HepG2 (cell line): Measurements from ENCODE around the gene RAE1. TPM values are rescaled to one million over a fixed set of nuclear protein-coding genes. Genes with fewer than 3 reads are reported as not detected.
A peak's percentile ranks its signal among the peaks of the same experiment; 100 is the strongest.

Experiments used
- AGO1 ChIP-seq: fragments of 200-400 bp; formaldehyde crosslinking; IDR thresholded peaks from 2 replicates; pipeline ENCODE4 v1.6.1; 2017; ENCODE audit warnings: mild to moderate bottlenecking, low read depth, low read length, moderate library complexity; ENCODE audit not compliant: poor library complexity, severe bottlenecking
- ATF7 ChIP-seq, 2 experiments: fragments of 450-650 bp in 1 of 2; sonication (generic) in 1 of 2; formaldehyde crosslinking in 1 of 2; IDR thresholded peaks; 2 replicates each; pipeline versions ENCODE4 v1.4.0 to v1.6.1; 2016 to 2020; ENCODE audit warnings: antibody characterized with exemption in 1 of 2, mild to moderate bottlenecking in 1 of 2, missing genetic modification reagents in 1 of 2
- CHCHD3 ChIP-seq: sonication (generic); formaldehyde crosslinking; IDR thresholded peaks from 2 replicates; pipeline ENCODE4 v1.8.0; 2022; ENCODE audit warnings: mild to moderate bottlenecking, missing genetic modification reagents, moderate library complexity
- CREB1 ChIP-seq, 2 experiments: fragments of 450-650 bp in 1 of 2; IDR thresholded peaks; 2 replicates each; pipeline ENCODE4 v1.6.1; 2016 to 2017; ENCODE audit warnings: control low read depth in 1 of 2, mild to moderate bottlenecking in 1 of 2, missing compliant biosample characterization in 1 of 2, missing genetic modification characterization in 1 of 2
- GABPA ChIP-seq, 2 experiments: IDR thresholded peaks; 2 replicates each; pipeline ENCODE4 v1.6.1; 2011 to 2016; ENCODE audit warnings: low read depth in 2 of 2, low read length in 1 of 2, missing biosample characterization in 1 of 2, missing genetic modification characterization in 1 of 2
- GATAD1 ChIP-seq: IDR thresholded peaks from 2 replicates; pipeline ENCODE4 v1.6.1; 2016; ENCODE audit warnings: missing genetic modification reagents, missing compliant biosample characterization
- HDAC2 ChIP-seq: sonication (generic); formaldehyde crosslinking; IDR thresholded peaks from 2 replicates; pipeline ENCODE4 v1.4.0; 2020; ENCODE audit warnings: missing genetic modification reagents
- HNF4G ChIP-seq, 2 experiments: sonication (generic) in 1 of 2; formaldehyde crosslinking in 1 of 2; IDR thresholded peaks; 2 replicates each; pipeline versions ENCODE4 v1.4.0 to v1.6.1; 2011 to 2020; ENCODE audit warnings: borderline replicate concordance in 2 of 2, low read depth in 2 of 2, mild to moderate bottlenecking in 2 of 2, low read length in 1 of 2, missing genetic modification reagents in 1 of 2, moderate library complexity in 1 of 2
- KDM5B ChIP-seq: sonication (generic); formaldehyde crosslinking; IDR thresholded peaks from 2 replicates; pipeline ENCODE4 v1.4.0; 2020; ENCODE audit warnings: missing genetic modification reagents, mild to moderate bottlenecking, borderline replicate concordance
- MAFF ChIP-seq: IDR thresholded peaks from 2 replicates; pipeline ENCODE4 v1.6.1; 2011; ENCODE audit warnings: low read depth, low read length, improper control_type of control experiment
- MYNN ChIP-seq: sonication (generic); formaldehyde crosslinking; IDR thresholded peaks from 2 replicates; pipeline ENCODE4 v1.4.0; 2020; ENCODE audit warnings: mild to moderate bottlenecking, low read depth, missing genetic modification reagents
- NR1H2 ChIP-seq: sonication (generic); formaldehyde crosslinking; IDR thresholded peaks from 2 replicates; pipeline ENCODE4 v1.8.1; 2022; ENCODE audit warnings: low read depth, missing genetic modification reagents, borderline replicate concordance
- PAX8 ChIP-seq: sonication (generic); formaldehyde crosslinking; IDR thresholded peaks from 2 replicates; pipeline ENCODE4 v1.8.0; 2022; ENCODE audit warnings: mild to moderate bottlenecking, missing genetic modification reagents, borderline replicate concordance
- SRY ChIP-seq: sonication (generic); formaldehyde crosslinking; IDR thresholded peaks from 2 replicates; pipeline ENCODE4 v1.8.0; 2022; ENCODE audit warnings: mild to moderate bottlenecking, missing genetic modification reagents
- SUZ12 ChIP-seq: fragments of 150-350 bp; IDR thresholded peaks from 2 replicates; pipeline ENCODE4 v1.6.1; 2014; ENCODE audit warnings: low read depth, low read length
- ZFY ChIP-seq: sonication (generic); formaldehyde crosslinking; IDR thresholded peaks from 2 replicates; pipeline ENCODE4 v1.4.0; 2020; ENCODE audit warnings: missing genetic modification reagents
- ZMYM4 ChIP-seq: sonication (generic); formaldehyde crosslinking; IDR thresholded peaks from 2 replicates; pipeline ENCODE4 v1.8.1; 2023; ENCODE audit warnings: mild to moderate bottlenecking, missing genetic modification reagents
- ZNF563 ChIP-seq: sonication (generic); formaldehyde crosslinking; IDR thresholded peaks from 2 replicates; pipeline ENCODE4 v1.8.0; 2022; ENCODE audit warnings: mild to moderate bottlenecking, moderate library complexity, missing genetic modification reagents
- ZNF564 ChIP-seq: sonication (generic); formaldehyde crosslinking; IDR thresholded peaks from 2 replicates; pipeline ENCODE4 v1.8.1; 2023; ENCODE audit warnings: mild to moderate bottlenecking, missing genetic modification reagents
- ZNF567 ChIP-seq: sonication (generic); formaldehyde crosslinking; IDR thresholded peaks from 2 replicates; pipeline ENCODE4 v1.8.1; 2023; ENCODE audit warnings: mild to moderate bottlenecking, missing genetic modification reagents, borderline replicate concordance
- ZNF724P ChIP-seq: sonication (generic); formaldehyde crosslinking; IDR thresholded peaks from 2 replicates; pipeline ENCODE4 v1.8.0; 2022; ENCODE audit warnings: missing genetic modification reagents, borderline replicate concordance
- ZNF746 ChIP-seq: sonication (generic); formaldehyde crosslinking; IDR thresholded peaks from 2 replicates; pipeline ENCODE4 v1.8.0; 2022; ENCODE audit warnings: mild to moderate bottlenecking, missing genetic modification reagents
- polyA plus RNA-seq, 8 experiments: library from polyadenylated mRNA; depleted of rRNA in 3 of 8; stranded (reverse) in 7 of 8; unstranded in 1 of 8; fragments of >200 nt; fragmentation: Illumina TruSeq in 4 of 8; extraction: Trizol in 4 of 8; gene quantifications; 2 replicates each; pipeline versions ENCODE4 v1.2.1 to v1.2.3, GENCODE V29; 2011 to 2016; ENCODE audit warnings: low read depth in 4 of 8, missing spikeins in 1 of 8, mixed read lengths in 1 of 8; ENCODE audit not compliant: insufficient read depth in 1 of 8
- total RNA-seq, 5 experiments: library from RNA; depleted of rRNA; stranded (reverse); fragments of >200 nt; fragmentation: Illumina TruSeq; extraction: Trizol; gene quantifications; 2 replicates each; pipeline ENCODE4 v1.2.3, GENCODE V29; 2016; ENCODE audit warnings: low read depth in 1 of 5
- TF ChIP-seq, protein P1 (sequence below): sonication (generic); formaldehyde crosslinking; IDR thresholded peaks from 2 replicates; pipeline ENCODE4 v1.9.0; 2022; ENCODE audit warnings: missing genetic modification reagents, mild to moderate bottlenecking, borderline replicate concordance
- TF ChIP-seq, protein P2 (sequence below): sonication (generic); formaldehyde crosslinking; IDR thresholded peaks from 2 replicates; pipeline ENCODE4 v1.9.0; 2022; ENCODE audit warnings: low read depth, missing genetic modification reagents

Gene RAE1
- total and polyA plus RNA-seq, 2 of the 13 experiments (the other 11 are each of a cell fraction or from before 2014, with no cell fraction given), result 36.1 to 72.9 TPM

GRCh38 chr20:57428324-57429158, 77.5 kb downstream of the RAE1 start (continued):
- TF ChIP-seq GATAD1 (no peak), CREB1 (IDR thresholded peaks at IDR 0.05) (peak; percentile 11; the same call in 1 of the 2 replicates), CREB1 (CRISPR knock-in tag; IDR thresholded peaks at IDR 0.05) (no peak), PAX8 (CRISPR knock-in tag) (no peak), AGO1 (peak; percentile 46), HDAC2 (CRISPR knock-in tag) (peak; percentile 38; the same call in 1 of the 2 replicates), SUZ12 (no peak), ZNF563 (CRISPR knock-in tag) (no peak), ZFY (peak; percentile 78), SRY (0 out of 2 replicates have a peak, but pooled peaks have one; percentile 24), ZNF567 (CRISPR knock-in tag) (no peak), ZNF746 (CRISPR knock-in tag) (0 out of 2 replicates have a peak, but pooled peaks have one; percentile 24), KDM5B (CRISPR knock-in tag) (0 out of 2 replicates have a peak, but pooled peaks have one; percentile 20), ZNF724P (CRISPR knock-in tag) (no peak), HNF4G (IDR thresholded peaks at IDR 0.05; ENCODE audit: borderline replicate concordance, low read depth, low read length) (peak; percentile 77), HNF4G (CRISPR knock-in tag; IDR thresholded peaks at IDR 0.05; ENCODE audit: borderline replicate concordance, low read depth) (peak; percentile 60), MYNN (CRISPR knock-in tag) (no peak), MAFF (no peak), NR1H2 (CRISPR knock-in tag) (no peak), ATF7 (IDR thresholded peaks at IDR 0.05) (peak; percentile 60), ATF7 (CRISPR knock-in tag; IDR thresholded peaks at IDR 0.05) (peak; percentile 93), CHCHD3 (CRISPR knock-in tag) (no peak), ZNF564 (CRISPR knock-in tag) (no peak), GABPA (IDR thresholded peaks at IDR 0.05; ENCODE audit: low read depth, low read length) (no peak), GABPA (CRISPR knock-in tag; IDR thresholded peaks at IDR 0.05; ENCODE audit: low read depth) (0 out of 2 replicates have a peak, but pooled peaks have one; percentile 20), ZMYM4 (CRISPR knock-in tag) (no peak)
- TF ChIP-seq, protein P1, sequence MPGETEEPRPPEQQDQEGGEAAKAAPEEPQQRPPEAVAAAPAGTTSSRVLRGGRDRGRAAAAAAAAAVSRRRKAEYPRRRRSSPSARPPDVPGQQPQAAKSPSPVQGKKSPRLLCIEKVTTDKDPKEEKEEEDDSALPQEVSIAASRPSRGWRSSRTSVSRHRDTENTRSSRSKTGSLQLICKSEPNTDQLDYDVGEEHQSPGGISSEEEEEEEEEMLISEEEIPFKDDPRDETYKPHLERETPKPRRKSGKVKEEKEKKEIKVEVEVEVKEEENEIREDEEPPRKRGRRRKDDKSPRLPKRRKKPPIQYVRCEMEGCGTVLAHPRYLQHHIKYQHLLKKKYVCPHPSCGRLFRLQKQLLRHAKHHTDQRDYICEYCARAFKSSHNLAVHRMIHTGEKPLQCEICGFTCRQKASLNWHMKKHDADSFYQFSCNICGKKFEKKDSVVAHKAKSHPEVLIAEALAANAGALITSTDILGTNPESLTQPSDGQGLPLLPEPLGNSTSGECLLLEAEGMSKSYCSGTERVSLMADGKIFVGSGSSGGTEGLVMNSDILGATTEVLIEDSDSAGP, result peak; percentile 21; the same call in 1 of the 2 replicates
- TF ChIP-seq, protein P2, sequence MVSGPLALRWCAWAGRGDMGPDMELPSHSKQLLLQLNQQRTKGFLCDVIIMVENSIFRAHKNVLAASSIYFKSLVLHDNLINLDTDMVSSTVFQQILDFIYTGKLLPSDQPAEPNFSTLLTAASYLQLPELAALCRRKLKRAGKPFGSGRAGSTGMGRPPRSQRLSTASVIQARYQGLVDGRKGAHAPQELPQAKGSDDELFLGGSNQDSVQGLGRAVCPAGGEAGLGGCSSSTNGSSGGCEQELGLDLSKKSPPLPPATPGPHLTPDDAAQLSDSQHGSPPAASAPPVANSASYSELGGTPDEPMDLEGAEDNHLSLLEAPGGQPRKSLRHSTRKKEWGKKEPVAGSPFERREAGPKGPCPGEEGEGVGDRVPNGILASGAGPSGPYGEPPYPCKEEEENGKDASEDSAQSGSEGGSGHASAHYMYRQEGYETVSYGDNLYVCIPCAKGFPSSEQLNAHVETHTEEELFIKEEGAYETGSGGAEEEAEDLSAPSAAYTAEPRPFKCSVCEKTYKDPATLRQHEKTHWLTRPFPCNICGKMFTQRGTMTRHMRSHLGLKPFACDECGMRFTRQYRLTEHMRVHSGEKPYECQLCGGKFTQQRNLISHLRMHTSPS, result peak; percentile 99
